PC-3 (cell line): ENCODE results near the gene SLC9A4. TPM values are rescaled to one million over a fixed set of nuclear protein-coding genes. Genes with fewer than 3 reads are reported as not detected.
A peak's percentile ranks its signal among the peaks of the same experiment; 100 is the strongest.

Experiments used
- ATAC-seq: fragments of 200-7000 bp; cut with Tn5 transposase; 2 replicates; pipeline ENCODE4 v1.9.1; 2020; ENCODE audit warnings: mild to moderate bottlenecking, moderate library complexity
- Bru-seq: library from RNA; stranded (reverse); fragments of 400-500 nt; gene quantifications from one replicate; lab custom pipeline; 2021; lab: Mats Ljungman, UMichigan
- BruChase-seq, 2 experiments: library from RNA; stranded (reverse); fragments of 400-500 nt; gene quantifications; one replicate each; lab custom pipeline; 2021; lab: Mats Ljungman, UMichigan
- BruUV-seq: library from RNA; stranded (reverse); fragments of 400-500 nt; replicated peaks from 2 replicates; lab custom pipeline; 2021; lab: Mats Ljungman, UMichigan
- CTCF ChIA-PET: fragments of 300-600 bp; sonication (Branson Sonifier 250); formaldehyde crosslinking; loops from one replicate; lab custom pipeline; 2022; ENCODE audit warnings: antibody characterized with exemption; lab: Charles Lee
- POLR2A ChIA-PET: fragments of 300-600 bp; sonication (Branson Sonifier 250); formaldehyde crosslinking; loops from one replicate; lab custom pipeline; 2022; ENCODE audit warnings: antibody characterized with exemption; ENCODE audit not compliant: unreplicated experiment; lab: Charles Lee
- DNase-seq: peaks from one replicate; pipeline ENCODE4 v3.0.0-alpha.2; 2015
- H2AFZ ChIP-seq: fragments of 300-600 bp; sonication (generic); 2 replicates; pipeline ENCODE4 v1.6.0; 2016; ENCODE audit warnings: antibody characterized with exemption, low read length
- H3F3A ChIP-seq: fragments of 300-600 bp; sonication (generic); one replicate; pipeline ENCODE4 v1.6.0; 2017; ENCODE audit warnings: antibody characterized with exemption, low read length, control low read depth, mild to moderate bottlenecking; ENCODE audit not compliant: unreplicated experiment
- H3K27ac ChIP-seq: fragments of 300-600 bp; sonication (generic); 2 replicates; pipeline ENCODE4 v1.5.1; 2016; ENCODE audit warnings: mild to moderate bottlenecking, low read length
- H3K27me3 ChIP-seq: fragments of 300-600 bp; sonication (generic); 2 replicates; pipeline ENCODE4 v1.6.1; 2016; ENCODE audit warnings: low read length, mixed read lengths
- H3K36me3 ChIP-seq: fragments of 300-600 bp; sonication (generic); 2 replicates; pipeline ENCODE4 v1.6.1; 2016; ENCODE audit warnings: low read depth, mixed run types, low read length, mixed read lengths
- H3K4me1 ChIP-seq: fragments of 300-600 bp; sonication (generic); 2 replicates; pipeline ENCODE4 v1.5.1; 2016; ENCODE audit warnings: low read length; ENCODE audit not compliant: insufficient read depth
- H3K4me2 ChIP-seq: fragments of 300-600 bp; sonication (generic); 2 replicates; pipeline ENCODE4 v1.6.0; 2016; ENCODE audit warnings: low read length
- H3K4me3 ChIP-seq: fragments of 300-600 bp; sonication (generic); 2 replicates; pipeline ENCODE4 v1.5.1; 2016; ENCODE audit warnings: mild to moderate bottlenecking, low read length, mixed read lengths
- H3K79me2 ChIP-seq: fragments of 300-600 bp; sonication (generic); 2 replicates; pipeline ENCODE4 v1.6.1; 2017; ENCODE audit warnings: low read length, mixed read lengths
- H3K9ac ChIP-seq: fragments of 300-600 bp; sonication (generic); 2 replicates; pipeline ENCODE4 v1.6.0; 2016; ENCODE audit warnings: mild to moderate bottlenecking, low read length
- H3K9me2 ChIP-seq: fragments of 300-600 bp; sonication (generic); replicated peaks from 2 replicates; pipeline ENCODE4 v1.6.1; 2016; ENCODE audit warnings: mixed run types, low read length, mixed read lengths
- H3K9me3 ChIP-seq: fragments of 300-600 bp; sonication (generic); 2 replicates; pipeline ENCODE4 v1.6.1; 2016; ENCODE audit warnings: low read length, mixed read lengths
- H4K20me1 ChIP-seq: fragments of 300-600 bp; sonication (generic); 2 replicates; pipeline ENCODE4 v1.6.1; 2016; ENCODE audit warnings: low read length, mixed read lengths
- CTCF ChIP-seq: fragments of 300-600 bp; sonication (generic); conservative IDR thresholded peaks from 2 replicates; pipeline ENCODE4 v1.5.1; 2017; ENCODE audit warnings: antibody characterized with exemption, low read depth, mild to moderate bottlenecking, low read length
- EZH2 ChIP-seq: fragments of 300-600 bp; sonication (generic); IDR thresholded peaks from one replicate; pipeline ENCODE4 v1.6.1; 2017; ENCODE audit warnings: antibody characterized with exemption, mild to moderate bottlenecking, low read length; ENCODE audit not compliant: unreplicated experiment
- EZH2phosphoT487 ChIP-seq: fragments of 300-600 bp; sonication (generic); IDR thresholded peaks from 2 replicates; pipeline ENCODE4 v1.6.1; 2018; ENCODE audit warnings: mild to moderate bottlenecking, antibody characterized with exemption, low read length, borderline replicate concordance
- intact Hi-C: fragments of 100-400 bp; cut with micrococcal nuclease; formaldehyde crosslinking; loops from 2 replicates; pipeline ENCODE4 v1.9.0; 2023
- long read RNA-seq: library from polyadenylated mRNA; unstranded; transcript quantifications from one replicate; pipeline ENCODE4 v2.0.0, GENCODE V29; 2021; ENCODE audit not compliant: unreplicated experiment
- total RNA-seq: library from RNA; depleted of rRNA; stranded (reverse); fragments of >200 nt; gene quantifications from 2 replicates; pipeline ENCODE4 v1.2.3, GENCODE V29; 2014; rRNA removed

The SLC9A4 gene, protein sequence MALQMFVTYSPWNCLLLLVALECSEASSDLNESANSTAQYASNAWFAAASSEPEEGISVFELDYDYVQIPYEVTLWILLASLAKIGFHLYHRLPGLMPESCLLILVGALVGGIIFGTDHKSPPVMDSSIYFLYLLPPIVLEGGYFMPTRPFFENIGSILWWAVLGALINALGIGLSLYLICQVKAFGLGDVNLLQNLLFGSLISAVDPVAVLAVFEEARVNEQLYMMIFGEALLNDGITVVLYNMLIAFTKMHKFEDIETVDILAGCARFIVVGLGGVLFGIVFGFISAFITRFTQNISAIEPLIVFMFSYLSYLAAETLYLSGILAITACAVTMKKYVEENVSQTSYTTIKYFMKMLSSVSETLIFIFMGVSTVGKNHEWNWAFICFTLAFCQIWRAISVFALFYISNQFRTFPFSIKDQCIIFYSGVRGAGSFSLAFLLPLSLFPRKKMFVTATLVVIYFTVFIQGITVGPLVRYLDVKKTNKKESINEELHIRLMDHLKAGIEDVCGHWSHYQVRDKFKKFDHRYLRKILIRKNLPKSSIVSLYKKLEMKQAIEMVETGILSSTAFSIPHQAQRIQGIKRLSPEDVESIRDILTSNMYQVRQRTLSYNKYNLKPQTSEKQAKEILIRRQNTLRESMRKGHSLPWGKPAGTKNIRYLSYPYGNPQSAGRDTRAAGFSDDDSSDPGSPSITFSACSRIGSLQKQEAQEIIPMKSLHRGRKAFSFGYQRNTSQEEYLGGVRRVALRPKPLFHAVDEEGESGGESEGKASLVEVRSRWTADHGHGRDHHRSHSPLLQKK
- total RNA-seq (0.04 TPM in 1 of 2 replicates, not detected in the other), Bru-seq, nascent RNA (percentile 1 among the genes with signal in this experiment), BruChase-seq, experiment 1, labeled RNA remaining after a 6-hour chase (percentile 4 among the genes with signal in this experiment), BruChase-seq, experiment 2, labeled RNA remaining after a 2-hour chase (percentile 1 among the genes with signal in this experiment)
- long read RNA-seq, result 0 reads

DNA sequence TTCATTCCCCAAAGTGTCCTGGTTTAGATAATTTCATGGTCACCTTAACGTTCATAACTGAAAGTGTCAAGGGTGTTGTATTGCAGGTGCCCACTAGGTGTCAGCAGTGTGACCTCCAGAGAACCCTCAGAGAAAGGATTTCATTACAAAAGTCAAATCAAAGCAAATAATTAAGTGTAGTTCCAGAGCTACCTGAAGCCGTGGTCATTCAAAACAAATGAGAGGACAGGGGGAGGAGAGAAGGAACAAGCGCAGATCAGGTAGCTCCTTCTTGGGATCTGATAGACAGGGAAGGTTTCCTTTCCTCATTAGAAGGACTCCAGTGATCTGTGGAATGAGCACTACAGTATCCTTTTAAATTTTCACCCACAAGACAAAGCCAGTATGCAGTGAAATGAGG lies at the start of gene SLC9A4:
TSS of gene SLC9A4 (plus strand) at position 207 of the 400 bp plus-strand sequence. CDS start 534 bp downstream, outside the sequence.
- H3K4me2 ChIP-seq, result peak within 1 kb of the TSS; percentile 36
- H3K27me3 ChIP-seq, result no peaks in the 10 kb centered on the region
- no peaks in the 10 kb centered on the region for H3F3A ChIP-seq
- no TSS peak for BruUV-seq
- no peaks in the 10 kb centered on the region for H4K20me1 ChIP-seq
- no peaks in the 10 kb centered on the region for H3K9me2 ChIP-seq
- peak; percentile 95 for TF ChIP-seq CTCF
- TF ChIP-seq EZH2phosphoT487, result no peak
- H3K4me3 ChIP-seq, result no peak within 1 kb of the TSS
- POLR2A ChIA-PET, result no interaction called here
- peak; percentile 53 for ATAC-seq
- intact Hi-C loops, result loop anchor here (1.0 kb wide), 3 partner anchors 143 to 333 kb away; no protein-coding TSS in a partner anchor
- H3K79me2 ChIP-seq, result no peaks in the 10 kb centered on the region
- H3K9ac ChIP-seq, result no peak within 1 kb of the TSS
- peak within 1 kb of the TSS; percentile 52 for H2AFZ ChIP-seq
- CTCF ChIA-PET, result interaction anchor here (0.5 to 1.4 kb wide), 4 partner anchors 12 to 143 kb away, joined by 3 to 7 read pairs (median 3); no protein-coding TSS in a partner anchor
- DNase-seq, result peak; percentile 81
- no peaks in the 10 kb centered on the region for H3K36me3 ChIP-seq
- H3K4me1 ChIP-seq, result no peaks in the 10 kb centered on the region; the same call in 1 of the 2 replicates
- H3K27ac ChIP-seq, result no peak within 1 kb of the TSS
- no peaks in the 10 kb centered on the region for H3K9me3 ChIP-seq

GRCh38 chr2:102423368-102423767 lies 49.7 kb upstream of the SLC9A4 start:
- Histone ChIP-seq H4K20me1 (no peaks in the 10 kb centered on the region), H2AFZ (no peak overlapping the region), H3K9me3 (no peaks in the 10 kb centered on the region), H3K4me2 (no peak overlapping the region), H3K27me3 (peaks cover 51% of the 10 kb centered on the region), H3K9ac (no peak overlapping the region), H3K79me2 (no peaks in the 10 kb centered on the region), H3K4me3 (no peak overlapping the region), H3K4me1 (no peaks in the 10 kb centered on the region), H3K9me2 (no peaks in the 10 kb centered on the region), H3F3A (no peaks in the 10 kb centered on the region), H3K36me3 (no peaks in the 10 kb centered on the region), H3K27ac (no peak overlapping the region)
- ATAC-seq (no peak), DNase-seq (no peak)
- ChIA-PET CTCF (interaction anchor here (1.0 kb wide), 1 partner anchor 19 kb away, joined by 3 read pairs; no protein-coding TSS in a partner anchor), POLR2A (no interaction called here)
- no TSS peak for BruUV-seq
- intact Hi-C loops, result no loop called here
- TF ChIP-seq CTCF, result no peak
- no peak for TF ChIP-seq EZH2phosphoT487
- no peak for TF ChIP-seq EZH2
